Endothelial cell of umbilical vein (primary cell): Measurements from ENCODE around the gene ITGA3. TPM values are rescaled to one million over a fixed set of nuclear protein-coding genes. Genes with fewer than 3 reads are reported as not detected.

ENCODE experiments used
- BruUV-seq: library from RNA; stranded (reverse); fragments of 400-500 nt; replicated peaks from 2 replicates; lab custom pipeline; 2021; lab: Mats Ljungman, UMichigan
- CTCF ChIA-PET: fragments of 300-600, 350-600 bp; sonication (Branson Sonifier 250); formaldehyde crosslinking; loops from one replicate; lab custom pipeline; 2021; ENCODE audit warnings: antibody characterized with exemption, inconsistent platforms; lab: Charles Lee
- POLR2A ChIA-PET: fragments of 300-600, 350-600 bp; sonication (Branson Sonifier 250); formaldehyde crosslinking; loops from one replicate; lab custom pipeline; 2021; ENCODE audit warnings: antibody characterized with exemption, inconsistent platforms; lab: Charles Lee
- DNase-seq: peaks from one replicate; pipeline ENCODE4 v3.0.0-alpha.2; 2011; ENCODE audit warnings: low read depth, low spot score
- FAIRE-seq: peaks from 2 replicates; lab custom pipeline; 2011; peaks lifted over from hg19 to GRCh38; lab: Jason Lieb, UNC
- H2AFZ ChIP-seq: 2 replicates; pipeline ENCODE4 v1.6.0; 2012; ENCODE audit warnings: low read depth, low read length, control low read depth, inconsistent platforms
- H3K27ac ChIP-seq: 2 replicates; pipeline ENCODE4 v1.5.1; 2011; ENCODE audit warnings: low read depth, mild to moderate bottlenecking, control low read depth, low read length, moderate library complexity; ENCODE audit not compliant: insufficient read depth
- H3K27me3 ChIP-seq, 2 experiments: 2 replicates each; pipeline versions ENCODE4 v1.6.0 to v1.6.1; 2011; ENCODE audit warnings: low read length in 2 of 2, mixed read lengths in 1 of 2; ENCODE audit not compliant: control insufficient read depth in 2 of 2, insufficient read depth in 2 of 2
- H3K36me3 ChIP-seq, 2 experiments: 2 replicates in 1 of 2; 3 replicates in 1 of 2; pipeline ENCODE4 v1.5.1; 2011; ENCODE audit warnings: low read length in 2 of 2, mild to moderate bottlenecking in 1 of 2, moderate library complexity in 1 of 2; ENCODE audit not compliant: control insufficient read depth in 2 of 2, insufficient read depth in 2 of 2; ENCODE audit errors: extremely low read depth in 1 of 2
- H3K4me1 ChIP-seq: 3 replicates; pipeline ENCODE4 v1.5.1; 2011; ENCODE audit warnings: mild to moderate bottlenecking, low read length; ENCODE audit not compliant: control insufficient read depth, insufficient read depth; ENCODE audit errors: extremely low read depth
- H3K4me2 ChIP-seq: 2 replicates; pipeline ENCODE4 v1.6.1; 2011; ENCODE audit warnings: low read length, control low read depth, mixed read lengths; ENCODE audit not compliant: insufficient read depth
- H3K4me3 ChIP-seq, 3 experiments: fragments of 200-600 bp in 1 of 3; sonication (generic), shearing (Covaris generic) in 1 of 3; replicated peaks in 1 of 3; 2 replicates each; pipeline ENCODE4 v1.5.1; 2011 to 2016; ENCODE audit warnings: control low read depth in 3 of 3, low read length in 3 of 3, mild to moderate bottlenecking in 2 of 3, inconsistent platforms in 1 of 3, low read depth in 1 of 3, moderate library complexity in 1 of 3; ENCODE audit not compliant: insufficient read depth in 1 of 3
- H3K79me2 ChIP-seq: 2 replicates; pipeline ENCODE4 v1.6.0; 2012; ENCODE audit warnings: low read length, inconsistent platforms; ENCODE audit not compliant: control insufficient read depth, insufficient read depth
- H3K9ac ChIP-seq: replicated peaks from 2 replicates; pipeline ENCODE3; 2011; ENCODE audit warnings: low read length, control low read depth; ENCODE audit not compliant: insufficient read depth; ENCODE audit errors: extremely low read depth
- H3K9me1 ChIP-seq: replicated peaks from 3 replicates; pipeline ENCODE4 v1.6.0; 2011; ENCODE audit warnings: mild to moderate bottlenecking, low read length; ENCODE audit not compliant: control insufficient read depth, insufficient read depth; ENCODE audit errors: extremely low read depth
- H3K9me3 ChIP-seq: replicated peaks from 2 replicates; pipeline ENCODE4 v1.5.1; 2012; ENCODE audit warnings: low read length, inconsistent platforms; ENCODE audit not compliant: control insufficient read depth, insufficient read depth
- H4K20me1 ChIP-seq: replicated peaks from 2 replicates; pipeline ENCODE3; 2011; ENCODE audit warnings: mild to moderate bottlenecking, low read length; ENCODE audit not compliant: control insufficient read depth, insufficient read depth; ENCODE audit errors: extremely low read depth
- CTCF ChIP-seq, 2 donors: IDR thresholded peaks; 1 replicate in 1 of 2; 2 replicates in 1 of 2; pipeline ENCODE4 v1.5.1; 2011; ENCODE audit warnings: low read length in 2 of 2, mild to moderate bottlenecking in 2 of 2, moderate library complexity in 2 of 2, control low read depth in 1 of 2, inconsistent platforms in 1 of 2, low read depth in 1 of 2; ENCODE audit not compliant: insufficient read depth in 1 of 2; ENCODE audit errors: extremely low read depth in 1 of 2
- EZH2 ChIP-seq: IDR thresholded peaks from 2 replicates; pipeline ENCODE4 v1.6.1; 2012; ENCODE audit warnings: borderline replicate concordance, low read depth, mild to moderate bottlenecking, moderate library complexity, low read length, inconsistent platforms; ENCODE audit not compliant: severe bottlenecking
- FOS ChIP-seq: IDR thresholded peaks from 2 replicates; pipeline ENCODE4 v1.6.1; 2011; ENCODE audit warnings: mild to moderate bottlenecking, low read length, moderate library complexity, borderline replicate concordance; ENCODE audit not compliant: insufficient read depth
- GATA2 ChIP-seq: IDR thresholded peaks from 2 replicates; pipeline ENCODE4 v1.7.0; 2011; ENCODE audit warnings: low read depth, mild to moderate bottlenecking, moderate library complexity, mixed read lengths, low read length; ENCODE audit not compliant: insufficient read length, insufficient read depth
- JUN ChIP-seq: IDR thresholded peaks from 2 replicates; pipeline ENCODE4 v1.6.1; 2011; ENCODE audit warnings: borderline replicate concordance, low read depth; ENCODE audit not compliant: insufficient read length, insufficient read depth
- MAX ChIP-seq: IDR thresholded peaks from 2 replicates; pipeline ENCODE4 v1.6.1; 2011; ENCODE audit not compliant: insufficient read depth, insufficient read length
- MYC ChIP-seq: IDR thresholded peaks from one replicate; pipeline ENCODE4 v1.6.1; 2011; ENCODE audit warnings: mild to moderate bottlenecking, low read depth, low read length
- POLR2A ChIP-seq: IDR thresholded peaks from 2 replicates; pipeline ENCODE4 v1.6.1; 2012; ENCODE audit warnings: low read depth, mild to moderate bottlenecking, control low read depth, low read length
- POLR2AphosphoS5 ChIP-seq: IDR thresholded peaks from 2 replicates; pipeline ENCODE4 v1.6.1; 2012; ENCODE audit warnings: low read depth, mild to moderate bottlenecking, control low read depth, low read length, moderate library complexity; ENCODE audit not compliant: insufficient read depth
- dilution Hi-C: fragments of 300-500 bp; cut with MboI; formaldehyde crosslinking; loops from one replicate; pipeline ENCODE4 v1.15.0; 2019; ENCODE audit warnings: low sequenced_read_pairs; ENCODE audit not compliant: extremely low pct_ligation_motif_present
- intact Hi-C: fragments of 100-400 bp; cut with micrococcal nuclease; formaldehyde crosslinking; loops from one replicate; pipeline ENCODE4 v1.10.0; 2022
- polyA plus RNA-seq, 4 experiments: library from polyadenylated mRNA; depleted of rRNA in 3 of 4; stranded (reverse) in 3 of 4; unstranded in 1 of 4; fragments of >200 nt; gene quantifications; 2 replicates each; pipeline versions ENCODE4 v1.2.1 to v1.2.3, GENCODE V29; 2011 to 2012; ENCODE audit warnings: missing spikeins in 1 of 4
- total RNA-seq: library from RNA; stranded (reverse); gene quantifications from 2 replicates; pipeline ENCODE4 v1.2.3, GENCODE V29; 2021

Gene ITGA3
- total and polyA plus RNA-seq, 2 donors (not counting 3 experiments of a cell fraction or from before 2014, with no cell fraction given) = 92.7 to 112 TPM

GRCh38 chr17:50027172-50027880 is 28.6 kb upstream of the ITGA3 start:
- peak; percentile 99 for FAIRE-seq
- Histone ChIP-seq H2AFZ (peak overlapping the region; percentile 68), H3K79me2 (no peaks in the 10 kb centered on the region), H3K27me3 (no peaks in the 10 kb centered on the region), H3K4me1 (peaks cover 20% of the 10 kb centered on the region), H3K9me1 (no peaks in the 10 kb centered on the region), H3K27ac (peak overlapping the region; percentile 62), H3K4me2 (peak overlapping the region; percentile 44), H4K20me1 (no peaks in the 10 kb centered on the region), H3K36me3 (no peaks in the 10 kb centered on the region), H3K9me3 (no peaks in the 10 kb centered on the region), H3K4me3 (peak overlapping the region in 1 of 3 experiments; percentile 6), H3K9ac (peak overlapping the region; percentile 30)
- peak; percentile 85 for DNase-seq
- dilution Hi-C loops = no loop called here
- ChIA-PET CTCF (interaction anchor here (0.6 to 5.3 kb wide), 21 partner anchors 9 to 458 kb away, joined by 3 to 146 read pairs (median 7); partner anchors contain the start of gene ITGA3), POLR2A (interaction anchor here (2.6 kb wide), 1 partner anchor 29 kb away, joined by 13 read pairs; the partner anchor contains the start of gene ITGA3)
- TF ChIP-seq GATA2 = peak; percentile 10
- peak; percentile 71 for TF ChIP-seq POLR2AphosphoS5
- TF ChIP-seq EZH2 = no peak
- TF ChIP-seq CTCF (IDR thresholded peaks at IDR 0.05; ENCODE audit: extremely low read depth in 1 of 2, insufficient read depth in 1 of 2, low read depth in 1 of 2, low read length in 2 of 2) = peak in 1 of 2 donors; percentile 24
- peak; percentile 32 for TF ChIP-seq JUN
- TF ChIP-seq FOS = peak; percentile 86
- peak; percentile 30 for TF ChIP-seq POLR2A
- no peak for TF ChIP-seq MYC
- TF ChIP-seq MAX = no peak
- intact Hi-C loops = loop anchor here (1.0 to 2.0 kb wide), 4 partner anchors 28 to 67 kb away; partner anchors contain the start of gene PDK2
- no TSS peak for BruUV-seq
